ENCODE results near the gene PLPP3. TPM values are rescaled to one million over a fixed set of nuclear protein-coding genes. Genes with fewer than 3 reads are reported as not detected.

PLPP3 gene
- total RNA-seq, 1 experiment from 2014 or later = 8.2 TPM

GRCh38 chr1:56547977-56548376, 31.4 kb downstream of the PLPP3 start:
- Histone ChIP-seq H3K4me1 (ENCODE audit: control insufficient read depth, insufficient read depth, low read length) (no peaks in the 10 kb centered on the region), H3K9me3 (ENCODE audit: control insufficient read depth, insufficient read depth, low read depth, low read length) (no peaks in the 10 kb centered on the region), H3K27me3 (ENCODE audit: control insufficient read depth, insufficient read depth, low read length) (no peaks in the 10 kb centered on the region), H3K27ac (ENCODE audit: low read length) (no peak overlapping the region), H3K4me3 (ENCODE audit: low read depth in 2 of 2, low read length in 2 of 2) (no peak overlapping the region), H3K36me3 (ENCODE audit: control insufficient read depth, insufficient read depth, low read length) (no peaks in the 10 kb centered on the region)
- CTCF ChIA-PET = no interaction called here
- intact Hi-C loops (cut with micrococcal nuclease; ENCODE audit: unreplicated experiment) = no loop called here
- ATAC-seq (no peak), DNase-seq (ENCODE audit: low read depth, low spot score) (no peak)
- TF ChIP-seq POLR2AphosphoS5 (IDR thresholded peaks at IDR 0.05; ENCODE audit: low read depth, low read length) = no peak
- no peak for TF ChIP-seq REST (IDR thresholded peaks at IDR 0.05; ENCODE audit: insufficient read depth in 1 of 2, low read depth in 2 of 2, low read length in 1 of 2)
- no peak for TF ChIP-seq SIN3A (IDR thresholded peaks at IDR 0.05; ENCODE audit: borderline replicate concordance, insufficient read depth, low read depth, low read length)
- no peak for TF ChIP-seq CTCF (IDR thresholded peaks at IDR 0.05)
- TF ChIP-seq TCF7L2 (IDR thresholded peaks at IDR 0.05; ENCODE audit: low read depth, low read length) = no peak
- POLR2A ChIA-PET = no interaction called here
- BruUV-seq (replicated peaks) = no TSS peak
- in situ Hi-C loops (cut with HindIII; ENCODE audit: low pct_unique_long_range_greater_than_20kb, low sequenced_read_pairs) = no loop called here

GRCh38 chr1:56547473-56547872, 31.9 kb downstream of the PLPP3 start:
- in situ Hi-C loops (cut with HindIII; ENCODE audit: low pct_unique_long_range_greater_than_20kb, low sequenced_read_pairs) (no loop called here), intact Hi-C loops (cut with micrococcal nuclease; ENCODE audit: unreplicated experiment) (no loop called here)
- ATAC-seq = no peak
- Histone ChIP-seq H3K27me3 (ENCODE audit: control insufficient read depth, insufficient read depth, low read length) (no peaks in the 10 kb centered on the region), H3K9me3 (ENCODE audit: control insufficient read depth, insufficient read depth, low read depth, low read length) (no peaks in the 10 kb centered on the region), H3K4me3 (ENCODE audit: low read depth in 2 of 2, low read length in 2 of 2) (no peak overlapping the region), H3K4me1 (ENCODE audit: control insufficient read depth, insufficient read depth, low read length) (no peaks in the 10 kb centered on the region), H3K36me3 (ENCODE audit: control insufficient read depth, insufficient read depth, low read length) (no peaks in the 10 kb centered on the region), H3K27ac (ENCODE audit: low read length) (no peak overlapping the region)
- TF ChIP-seq CTCF (IDR thresholded peaks at IDR 0.05) = no peak
- TF ChIP-seq TCF7L2 (IDR thresholded peaks at IDR 0.05; ENCODE audit: low read depth, low read length) = no peak
- TF ChIP-seq POLR2AphosphoS5 (IDR thresholded peaks at IDR 0.05; ENCODE audit: low read depth, low read length) = no peak
- TF ChIP-seq SIN3A (IDR thresholded peaks at IDR 0.05; ENCODE audit: borderline replicate concordance, insufficient read depth, low read depth, low read length) = no peak
- TF ChIP-seq REST (IDR thresholded peaks at IDR 0.05; ENCODE audit: insufficient read depth in 1 of 2, low read depth in 2 of 2, low read length in 1 of 2) = no peak
- CTCF ChIA-PET = no interaction called here
- DNase-seq (ENCODE audit: low read depth, low spot score) = no peak
- POLR2A ChIA-PET = no interaction called here
- no TSS peak for BruUV-seq (replicated peaks)
